Dedifferentiated amniotic fluid mesenchymal stem cell (primary cell): ENCODE measurements around the gene OR56A3.

ENCODE experiments used
- DNase-seq: peaks from one replicate; pipeline ENCODE4 v3.0.0-alpha.2; 2016; ENCODE audit errors: extremely low spot score

Gene OR56A3

GRCh38 chr11:5973530-5973929, 31.5 kb downstream of the OR56A3 start:
- no peak for DNase-seq

GRCh38 chr11:5983443-5983842, 41.4 kb downstream of the OR56A3 start:
- no peak for DNase-seq

GRCh38 chr11:5986885-5987284, 44.8 kb downstream of the OR56A3 start, which contains the start of gene OR52L1:
Gene OR52L1, minus strand, starts transcription at chr11:5986985. Its CDS starts 55 bp downstream, at chr11:5986930.
- no peak for DNase-seq

- no peak for DNase-seq
Observed at GRCh38 chr11:5989203-5989602, 47.2 kb downstream of the OR56A3 start.

- DNase-seq: no peak
Observed at GRCh38 chr11:5992150-5992549, 50.1 kb downstream of the OR56A3 start.

GRCh38 chr11:5992604-5993251, 50.7 kb downstream of the OR56A3 start:
- no peak for DNase-seq

GRCh38 chr11:5994791-5995190, 52.7 kb downstream of the OR56A3 start:
- no peak for DNase-seq
